ENCODE results near the gene XXYLT1.

The XXYLT1 gene

GRCh38 chr3:195145579-195145978 is 125.4 kb downstream of the XXYLT1 start (continued):
- no peak for TF ChIP-seq PATZ1 (CRISPR knock-in tag; IDR thresholded peaks at IDR 0.05; ENCODE audit: borderline replicate concordance)
- no peak for TF ChIP-seq CSRNP3 (CRISPR knock-in tag; IDR thresholded peaks at IDR 0.05)
- no peak for TF ChIP-seq ZC3H10 (CRISPR knock-in tag; IDR thresholded peaks at IDR 0.05)
- TF ChIP-seq PPARA (CRISPR knock-in tag; IDR thresholded peaks at IDR 0.05; ENCODE audit: borderline replicate concordance) = no peak

GRCh38 chr3:195143221-195143620 is 127.7 kb downstream of the XXYLT1 start:
- ATAC-seq = no peak
- no peak for TF ChIP-seq ZFP30 (CRISPR knock-in tag; IDR thresholded peaks at IDR 0.05)
- TF ChIP-seq ZNF565 (CRISPR knock-in tag; conservative IDR thresholded peaks at IDR 0.05; ENCODE audit: low read depth) = no peak
- TF ChIP-seq POU6F1 (CRISPR knock-in tag; IDR thresholded peaks at IDR 0.05; ENCODE audit: borderline replicate concordance, low read depth) = no peak
- TF ChIP-seq ZNF70 (CRISPR knock-in tag; IDR thresholded peaks at IDR 0.05) = no peak
- no peak for TF ChIP-seq RARB (CRISPR knock-in tag; IDR thresholded peaks at IDR 0.05)
- TF ChIP-seq TOX (CRISPR knock-in tag; IDR thresholded peaks at IDR 0.05; ENCODE audit: borderline replicate concordance) = no peak

GRCh38 chr3:195142519-195142918 is 128.4 kb downstream of the XXYLT1 start:
- TF ChIP-seq TSHZ2 (CRISPR knock-in tag; IDR thresholded peaks at IDR 0.05) = no peak
- no peak for TF ChIP-seq CSRNP3 (CRISPR knock-in tag; IDR thresholded peaks at IDR 0.05)
- no peak for TF ChIP-seq POU6F1 (CRISPR knock-in tag; IDR thresholded peaks at IDR 0.05; ENCODE audit: borderline replicate concordance, low read depth)
- TF ChIP-seq ZNF70 (CRISPR knock-in tag; IDR thresholded peaks at IDR 0.05) = no peak
- no peak for TF ChIP-seq ZNF565 (CRISPR knock-in tag; conservative IDR thresholded peaks at IDR 0.05; ENCODE audit: low read depth)
- no peak for ATAC-seq

GRCh38 chr3:195140816-195141793 is 129.9 kb downstream of the XXYLT1 start:
- ATAC-seq = no peak
- TF ChIP-seq CREB5 (CRISPR knock-in tag; IDR thresholded peaks at IDR 0.05; ENCODE audit: low read depth) (no peak), PATZ1 (CRISPR knock-in tag; IDR thresholded peaks at IDR 0.05; ENCODE audit: borderline replicate concordance) (no peak), ESRRG (CRISPR knock-in tag; IDR thresholded peaks at IDR 0.05) (no peak), ZNF8 (CRISPR knock-in tag; IDR thresholded peaks at IDR 0.05) (no peak), ZNF565 (CRISPR knock-in tag; conservative IDR thresholded peaks at IDR 0.05; ENCODE audit: low read depth) (no peak), GLIS3 (CRISPR knock-in tag; IDR thresholded peaks at IDR 0.05) (no peak), POU6F1 (CRISPR knock-in tag; IDR thresholded peaks at IDR 0.05; ENCODE audit: borderline replicate concordance, low read depth) (no peak), ISL1 (CRISPR knock-in tag; IDR thresholded peaks at IDR 0.05) (no peak), RARB (CRISPR knock-in tag; IDR thresholded peaks at IDR 0.05) (no peak)
